HFF-Myc (cell line): ENCODE data around the gene MBOAT1.

Source experiments
- DNase-seq: peaks from one replicate; pipeline ENCODE4 v3.0.0-alpha.2; 2011; ENCODE audit warnings: low read depth; ENCODE audit errors: extremely low read depth
- H3K4me3 ChIP-seq: replicated peaks from 2 replicates; pipeline ENCODE4 v1.5.1; 2011; ENCODE audit warnings: low read depth, mild to moderate bottlenecking, control low read depth, low read length
- TF ChIP-seq, protein P1 (sequence below): IDR thresholded peaks from 2 replicates; pipeline ENCODE4 v1.5.1; 2012; ENCODE audit warnings: mild to moderate bottlenecking, low read depth, low read length, control low read depth; ENCODE audit errors: missing control alignments

The MBOAT1 gene

DNA sequence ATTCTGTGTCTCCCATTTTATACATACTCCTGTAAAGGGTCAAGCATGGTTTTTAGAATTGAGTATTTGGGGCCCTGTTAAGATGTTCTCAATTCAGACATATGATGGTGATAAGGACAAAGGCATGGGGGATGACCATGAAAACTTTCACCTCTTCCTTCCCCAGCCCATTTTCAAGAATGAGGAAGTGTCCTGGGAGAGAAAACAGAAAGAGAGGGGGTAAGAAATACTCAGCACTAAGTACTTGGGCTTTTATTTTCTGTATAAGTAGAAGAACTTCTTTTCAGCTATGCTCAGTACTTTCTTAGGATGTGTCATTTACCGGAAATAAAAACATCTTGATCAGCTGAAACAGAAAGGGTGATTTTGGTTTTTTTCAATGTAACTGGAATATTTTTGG is 10.9 kb upstream of the MBOAT1 start:
- TF ChIP-seq, protein P1, sequence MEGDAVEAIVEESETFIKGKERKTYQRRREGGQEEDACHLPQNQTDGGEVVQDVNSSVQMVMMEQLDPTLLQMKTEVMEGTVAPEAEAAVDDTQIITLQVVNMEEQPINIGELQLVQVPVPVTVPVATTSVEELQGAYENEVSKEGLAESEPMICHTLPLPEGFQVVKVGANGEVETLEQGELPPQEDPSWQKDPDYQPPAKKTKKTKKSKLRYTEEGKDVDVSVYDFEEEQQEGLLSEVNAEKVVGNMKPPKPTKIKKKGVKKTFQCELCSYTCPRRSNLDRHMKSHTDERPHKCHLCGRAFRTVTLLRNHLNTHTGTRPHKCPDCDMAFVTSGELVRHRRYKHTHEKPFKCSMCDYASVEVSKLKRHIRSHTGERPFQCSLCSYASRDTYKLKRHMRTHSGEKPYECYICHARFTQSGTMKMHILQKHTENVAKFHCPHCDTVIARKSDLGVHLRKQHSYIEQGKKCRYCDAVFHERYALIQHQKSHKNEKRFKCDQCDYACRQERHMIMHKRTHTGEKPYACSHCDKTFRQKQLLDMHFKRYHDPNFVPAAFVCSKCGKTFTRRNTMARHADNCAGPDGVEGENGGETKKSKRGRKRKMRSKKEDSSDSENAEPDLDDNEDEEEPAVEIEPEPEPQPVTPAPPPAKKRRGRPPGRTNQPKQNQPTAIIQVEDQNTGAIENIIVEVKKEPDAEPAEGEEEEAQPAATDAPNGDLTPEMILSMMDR = no peak
- DNase-seq = no peak
- no peak overlapping the region for H3K4me3 ChIP-seq

DNA sequence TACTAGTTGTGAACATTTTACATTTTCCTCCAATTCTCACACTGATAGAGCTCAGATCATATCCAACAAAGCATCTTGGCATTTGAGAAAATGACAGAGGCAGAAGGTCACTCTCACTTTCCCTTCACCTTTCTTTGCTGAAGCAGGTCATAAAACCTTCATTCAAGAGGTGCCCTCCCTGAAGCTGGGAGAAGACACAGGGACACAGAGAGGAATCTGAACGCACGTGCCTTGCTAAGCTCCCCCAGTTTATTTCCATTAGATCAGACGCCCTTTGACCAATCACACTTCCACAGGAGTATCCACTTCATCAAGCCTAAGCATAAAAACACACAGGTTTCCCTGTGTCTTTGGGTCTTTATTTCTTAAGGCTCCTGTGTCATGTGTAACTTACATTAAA is 9.2 kb upstream of the MBOAT1 start:
- TF ChIP-seq, protein P1 = no peak
- no peak for DNase-seq
- no peak overlapping the region for H3K4me3 ChIP-seq

DNA sequence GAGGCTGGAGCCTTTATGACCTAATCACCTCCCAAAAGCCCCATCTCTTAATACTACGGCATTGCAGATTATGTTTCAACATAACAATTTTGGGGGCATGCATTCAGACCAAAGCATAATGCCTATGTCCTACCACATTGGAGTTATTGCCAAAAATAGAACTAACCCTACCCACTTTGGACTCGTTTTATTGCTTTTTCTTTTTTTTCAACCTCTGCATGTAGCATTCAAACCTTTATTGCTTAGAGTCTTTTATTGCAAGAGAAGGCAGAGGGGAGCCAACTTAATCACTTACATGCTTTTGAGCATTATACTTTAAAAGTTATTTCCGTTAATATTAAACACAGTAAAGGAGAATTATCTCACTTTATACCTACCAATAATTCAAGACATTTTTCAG is 8.1 kb upstream of the MBOAT1 start:
- TF ChIP-seq, protein P1 = no peak
- no peak for DNase-seq
- H3K4me3 ChIP-seq = no peak overlapping the region

DNA sequence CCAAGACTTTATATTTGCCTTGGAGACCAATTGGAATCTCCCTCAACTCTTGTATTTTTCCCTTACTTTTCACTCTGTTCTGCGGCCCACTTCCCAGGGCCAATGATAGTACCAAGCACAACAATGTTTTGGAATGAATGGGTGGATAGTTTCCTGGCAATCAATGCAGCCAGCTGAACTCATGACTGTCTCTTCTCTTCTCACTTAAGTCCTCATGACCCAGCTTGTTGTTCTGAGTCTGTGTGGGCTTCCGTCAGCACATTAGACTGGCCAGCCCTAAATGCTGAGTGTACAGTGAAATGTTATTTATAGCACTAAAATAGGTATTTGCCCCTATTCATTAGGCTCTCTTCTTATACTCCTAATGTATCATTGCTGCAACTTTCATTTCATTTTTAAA is 5.6 kb upstream of the MBOAT1 start:
- TF ChIP-seq, protein P1 = no peak
- H3K4me3 ChIP-seq = no peak overlapping the region
- DNase-seq = no peak

DNA sequence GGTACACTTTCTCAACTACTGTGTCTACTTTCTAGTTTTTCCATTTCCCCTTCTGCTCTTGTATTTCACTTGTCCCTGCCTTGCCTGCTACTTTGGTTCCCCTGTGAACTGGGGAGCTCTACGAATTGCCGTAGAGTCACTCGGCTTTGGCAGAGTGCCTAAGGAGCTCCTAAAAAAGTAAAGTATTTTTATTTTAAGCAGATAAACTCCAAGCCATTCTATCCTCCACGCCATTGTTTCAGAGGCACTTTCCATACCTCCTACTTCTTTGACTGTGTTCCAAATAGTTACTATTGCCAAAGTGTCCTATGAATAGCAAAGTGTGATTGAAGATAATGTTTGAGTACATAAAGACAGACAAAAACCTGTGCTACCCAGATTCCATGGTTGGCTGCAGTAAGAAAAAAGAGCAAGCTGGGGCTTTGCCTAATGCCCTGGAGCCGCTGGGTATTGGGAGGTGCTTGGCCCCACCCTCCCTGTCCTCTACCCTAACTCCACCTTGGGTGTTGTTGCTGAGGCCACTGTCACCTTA is 5.1 kb upstream of the MBOAT1 start:
- no peak for DNase-seq
- TF ChIP-seq, protein P1 = no peak
- no peak overlapping the region for H3K4me3 ChIP-seq

DNA sequence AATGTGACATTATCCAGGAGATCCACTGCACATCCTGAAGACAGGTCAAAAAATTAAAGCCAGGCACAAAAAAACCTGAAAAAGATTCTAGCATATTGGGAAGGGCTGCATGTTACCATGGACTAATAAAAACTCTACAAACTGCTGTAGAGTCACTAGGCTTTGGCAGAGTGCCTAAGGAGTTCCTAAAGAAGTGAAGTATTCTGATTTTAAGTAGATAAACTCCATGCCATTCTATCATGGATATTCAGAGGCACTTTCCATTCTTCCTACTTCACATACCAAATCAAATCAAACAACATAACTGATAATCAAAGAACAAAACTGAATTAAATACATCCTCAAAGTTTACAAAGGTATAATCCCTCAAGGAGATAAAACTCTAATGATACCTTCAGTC is 3.0 kb upstream of the MBOAT1 start:
- TF ChIP-seq, protein P1 = no peak
- DNase-seq = no peak
- no peak overlapping the region for H3K4me3 ChIP-seq

DNA sequence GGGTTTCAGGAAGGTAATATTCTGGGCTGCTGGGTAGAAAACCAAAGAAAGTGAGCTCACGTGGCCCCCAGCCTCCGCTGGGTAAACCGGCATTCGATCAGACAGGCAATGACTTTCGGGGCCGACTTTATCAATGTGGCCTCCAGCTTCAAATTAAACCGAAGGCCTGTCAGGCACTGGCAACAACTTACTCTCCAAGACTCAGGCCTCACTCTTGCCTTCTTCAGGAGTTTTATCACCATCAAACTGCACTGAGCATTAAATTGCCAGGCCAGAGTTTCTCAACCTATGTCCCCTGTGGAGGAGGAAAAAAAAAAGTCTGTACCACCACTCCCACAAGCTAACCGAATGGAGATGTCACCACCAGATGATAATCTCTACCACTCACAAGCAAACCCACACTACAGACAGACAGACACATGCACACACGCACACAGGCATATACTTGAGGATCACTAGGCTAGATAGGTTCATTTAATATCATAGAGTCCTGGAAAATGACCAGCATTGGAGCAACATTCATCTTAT is 1.1 kb upstream of the MBOAT1 start:
- TF ChIP-seq, protein P1 = no peak
- DNase-seq = no peak
- peak overlapping the region; percentile 63 for H3K4me3 ChIP-seq
